Kidney epithelial cell (primary cell): Measurements from ENCODE around the gene ADPRH. TPM values are rescaled to one million over a fixed set of nuclear protein-coding genes. Genes with fewer than 3 reads are reported as not detected.

Source experiments
- DNase-seq: peaks from one replicate; pipeline ENCODE4 v3.0.0-alpha.2; 2010; ENCODE audit warnings: low read depth
- H3K27me3 ChIP-seq: 2 replicates; pipeline ENCODE4 v1.6.0; 2011; ENCODE audit warnings: low read length; ENCODE audit not compliant: control insufficient read depth, insufficient read depth
- H3K36me3 ChIP-seq: 2 replicates; pipeline ENCODE4 v1.5.1; 2011; ENCODE audit warnings: low read length; ENCODE audit not compliant: control insufficient read depth, insufficient read depth
- H3K4me3 ChIP-seq: 2 replicates; pipeline ENCODE4 v1.5.1; 2011; ENCODE audit warnings: low read depth, mild to moderate bottlenecking, control low read depth, low read length
- CTCF ChIP-seq: IDR thresholded peaks from 2 replicates; pipeline ENCODE4 v1.5.1; 2011; ENCODE audit warnings: mild to moderate bottlenecking, moderate library complexity, low read length, control low read depth, inconsistent platforms; ENCODE audit not compliant: insufficient read depth, poor library complexity, severe bottlenecking
- total RNA-seq: library from RNA; depleted of rRNA; stranded (reverse); fragments of >200 nt; gene quantifications from 2 replicates; pipeline ENCODE4 v1.2.3, GENCODE V29; 2015

Gene ADPRH
- total RNA-seq, 1 donor from 2014 or later = 7.3 TPM

GRCh38 chr3:119600732-119601131, 21.4 kb downstream of the ADPRH start:
- no peaks in the 10 kb centered on the region for H3K27me3 ChIP-seq
- H3K4me3 ChIP-seq = no peak overlapping the region
- no peaks in the 10 kb centered on the region for H3K36me3 ChIP-seq
- peak; percentile 5 for TF ChIP-seq CTCF
- no peak for DNase-seq

- no peaks in the 10 kb centered on the region for H3K36me3 ChIP-seq
- no peak overlapping the region for H3K4me3 ChIP-seq
- no peak for TF ChIP-seq CTCF
- DNase-seq = no peak
- H3K27me3 ChIP-seq = no peaks in the 10 kb centered on the region
Observed at GRCh38 chr3:119601154-119601553, 21.9 kb downstream of the ADPRH start.

- DNase-seq = no peak
- Histone ChIP-seq H3K4me3 (no peak overlapping the region), H3K36me3 (no peaks in the 10 kb centered on the region), H3K27me3 (no peaks in the 10 kb centered on the region)
- TF ChIP-seq CTCF = no peak
Observed at GRCh38 chr3:119602676-119603075, 23.4 kb downstream of the ADPRH start.

GRCh38 chr3:119604878-119605277, 25.6 kb downstream of the ADPRH start:
- Histone ChIP-seq H3K27me3 (no peaks in the 10 kb centered on the region), H3K36me3 (no peaks in the 10 kb centered on the region), H3K4me3 (no peak overlapping the region)
- DNase-seq = no peak
- no peak for TF ChIP-seq CTCF

GRCh38 chr3:119608405-119609000, 29.2 kb downstream of the ADPRH start:
- H3K36me3 ChIP-seq = no peaks in the 10 kb centered on the region
- no peak overlapping the region for H3K4me3 ChIP-seq
- no peak for DNase-seq
- no peaks in the 10 kb centered on the region for H3K27me3 ChIP-seq
- TF ChIP-seq CTCF = no peak

GRCh38 chr3:119609301-119609700, 30.0 kb downstream of the ADPRH start:
- no peak for DNase-seq
- Histone ChIP-seq H3K4me3 (no peak overlapping the region), H3K36me3 (no peaks in the 10 kb centered on the region), H3K27me3 (no peaks in the 10 kb centered on the region)
- no peak for TF ChIP-seq CTCF
